ENCODE results near the gene CCDC197. TPM values are rescaled to one million over a fixed set of nuclear protein-coding genes. Genes with fewer than 3 reads are reported as not detected.

CCDC197 gene
- total and polyA plus RNA-seq, 9 of the 15 experiments (the other 6 are each of a cell fraction or from before 2014, with no cell fraction given) = not detected

GRCh38 chr14:94046696-94047250 lies 49.7 kb downstream of the CCDC197 start:
- DNase-seq (ENCODE audit: extremely low read depth in 1 of 4, low spot score in 3 of 4) (no peak), FAIRE-seq (no peak), ATAC-seq (no peak)
- H3K9ac ChIP-seq (ENCODE audit: insufficient read depth in 1 of 2, low read depth in 2 of 2, low read length in 2 of 2) = no peak overlapping the region
- peaks cover 63% of the 10 kb centered on the region; the same call in 2 of the 3 replicates for H3K36me3 ChIP-seq (ENCODE audit: control insufficient read depth, insufficient read depth, low read length)
- no peak overlapping the region for H3K4me3 ChIP-seq
- TF ChIP-seq SOX6 (IDR thresholded peaks at IDR 0.05) (no peak), JUNB (CRISPR knock-in tag; conservative IDR thresholded peaks at IDR 0.05) (no peak), REST (IDR thresholded peaks at IDR 0.05; ENCODE audit: borderline replicate concordance) (no peak), REST (CRISPR knock-in tag; IDR thresholded peaks at IDR 0.05; ENCODE audit: low read depth) (no peak), E2F8 (IDR thresholded peaks at IDR 0.05; ENCODE audit: low read depth, partially characterized antibody) (no peak)
- H3K27me3 ChIP-seq (ENCODE audit: control insufficient read depth in 2 of 2, insufficient read depth in 2 of 2, low read length in 2 of 2) = no peaks in the 10 kb centered on the region
- H3K27ac ChIP-seq (ENCODE audit: extremely low read depth, low read depth, low read length) = no peak overlapping the region
- H3K79me2 ChIP-seq (ENCODE audit: control insufficient read depth, insufficient read depth, low read length) = no peaks in the 10 kb centered on the region
- peaks cover 0 to 6% of the 10 kb centered on the region in 2 experiments; a peak in 2 of 5 replicates for H3K4me1 ChIP-seq (replicated peaks in 1 of 2; ENCODE audit: control insufficient read depth in 2 of 2, insufficient read depth in 2 of 2, low read length in 2 of 2)
- ChIA-PET CTCF (ENCODE audit: low intra/inter-chr PET ratio) (no interaction called here), POLR2A (interaction anchor here (0.6 to 1.0 kb wide), 2 partner anchors 14 to 1875 kb away, joined by 3 read pairs; no protein-coding TSS in a partner anchor)
- WGBS (ENCODE audit: insufficient coverage, low coverage, missing lambda C conversion rate) = 71% methylated on average over 5 of the region's 7 CpGs
- intact Hi-C loops (cut with micrococcal nuclease) = no loop called here
- in situ Hi-C loops (cut with MboI) = no loop called here
- H3K4me2 ChIP-seq (ENCODE audit: insufficient read depth, low read length) = no peak overlapping the region
- H2AFZ ChIP-seq (ENCODE audit: low read depth, low read length) = no peak overlapping the region
- no TSS peak for BruUV-seq (replicated peaks)
- no peaks in the 10 kb centered on the region for H3K9me1 ChIP-seq (ENCODE audit: control insufficient read depth, insufficient read depth, low read length)
- no peaks in the 10 kb centered on the region for H4K20me1 ChIP-seq (replicated peaks; ENCODE audit: control insufficient read depth, insufficient read depth, low read length)
- no peaks in the 10 kb centered on the region for H3K9me3 ChIP-seq (replicated peaks; ENCODE audit: control insufficient read depth, insufficient read depth, low read depth, low read length)
